ENCODE data around the gene TSG101.

- TF ChIP-seq POLR2A (IDR thresholded peaks at IDR 0.05; ENCODE audit: extremely low read depth, insufficient read length): no peak
- TF ChIP-seq CTCF (IDR thresholded peaks at IDR 0.05; ENCODE audit: low read depth, low read length): no peak
- no peak for TF ChIP-seq MYC (IDR thresholded peaks at IDR 0.05; ENCODE audit: low read depth, low read length)
These were observed 57.8 kb downstream of the TSG101 start for GRCh38 chr11:18468961-18469360.

Data from NB4 (cell line).